Measurements from ENCODE around the gene INPP4A. TPM values are rescaled to one million over a fixed set of nuclear protein-coding genes. Genes with fewer than 3 reads are reported as not detected.
A peak's percentile ranks its signal among the peaks of the same experiment; 100 is the strongest.

Gene INPP4A
- total and polyA plus RNA-seq, 2 of the 13 experiments (the other 11 are each of a cell fraction or from before 2014, with no cell fraction given): 10.1 to 10.9 TPM

DNA sequence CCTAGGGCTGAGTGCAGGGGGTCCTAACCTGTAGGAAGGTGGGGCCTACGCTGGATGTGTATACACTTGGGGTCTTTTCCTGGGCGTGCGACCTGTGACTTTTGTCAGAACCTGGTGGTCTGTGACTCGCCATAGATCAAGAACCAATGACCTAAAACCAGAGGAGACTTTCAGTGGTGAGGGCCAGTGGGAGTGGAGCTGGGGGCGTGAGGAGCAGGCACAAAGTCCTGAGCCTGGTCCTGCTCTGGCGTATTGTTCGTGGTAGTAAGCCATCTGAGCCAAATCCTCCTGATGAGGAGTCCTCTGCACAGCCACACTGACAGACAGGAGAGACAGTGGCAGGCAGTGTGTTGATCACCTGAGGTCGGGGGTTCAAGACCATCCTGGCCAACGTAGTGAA, 8.9 kb downstream of the INPP4A start:
- no peak overlapping the region for H3K27ac ChIP-seq (ENCODE audit: extremely low read length, insufficient read depth, low read length)
- no peaks in the 10 kb centered on the region for H3K9me3 ChIP-seq (ENCODE audit: low read length)
- no TSS peak for BruUV-seq (replicated peaks)
- TF ChIP-seq NFKB2 (CRISPR knock-in tag; IDR thresholded peaks at IDR 0.05; ENCODE audit: borderline replicate concordance) (no peak), PAX8 (CRISPR knock-in tag; IDR thresholded peaks at IDR 0.05; ENCODE audit: borderline replicate concordance) (no peak)
- no peak for DNase-seq (ENCODE audit: low spot score)
- H2AFZ ChIP-seq (ENCODE audit: low read length): no peak overlapping the region
- ChIA-PET POLR2A (no interaction called here), CTCF (ENCODE audit: low intra/inter-chr PET ratio, low total read pairs) (no interaction called here)
- no peak overlapping the region for H3K4me3 ChIP-seq (replicated peaks in 1 of 3; ENCODE audit: insufficient read depth in 1 of 3, low read depth in 2 of 3, low read length in 3 of 3)
- no peaks in the 10 kb centered on the region for H3K27me3 ChIP-seq (ENCODE audit: control insufficient read depth in 1 of 2, insufficient read depth in 2 of 2, low read length in 2 of 2)
- no peak for ATAC-seq
- H3K4me2 ChIP-seq (ENCODE audit: low read depth, low read length): no peak overlapping the region
- H4K20me1 ChIP-seq (ENCODE audit: insufficient read depth, low read length): peaks cover 12% of the 10 kb centered on the region
- H3K4me1 ChIP-seq (ENCODE audit: insufficient read depth, low read length): peaks cover 33% of the 10 kb centered on the region
- in situ Hi-C loops (cut with HindIII; ENCODE audit: extremely low pct_ligation_motif_present, low pct_unique_long_range_greater_than_20kb): no loop called here
- 95% methylated on average over 9 of the region's 9 CpGs for WGBS (ENCODE audit: low lambda C conversion rate)
- intact Hi-C loops (cut with micrococcal nuclease; ENCODE audit: unreplicated experiment): no loop called here
- FAIRE-seq: no peak
- H3K9ac ChIP-seq (ENCODE audit: insufficient read depth, low read depth, low read length): no peak overlapping the region
- peaks cover 32% of the 10 kb centered on the region for H3K79me2 ChIP-seq (ENCODE audit: insufficient read depth, low read length)
- peaks cover 0 to 4% of the 10 kb centered on the region in 2 experiments; a peak in 4 of 5 replicates for H3K36me3 ChIP-seq (replicated peaks in 1 of 2; ENCODE audit: control insufficient read depth in 1 of 2, insufficient read depth in 2 of 2, low read length in 2 of 2)

DNA sequence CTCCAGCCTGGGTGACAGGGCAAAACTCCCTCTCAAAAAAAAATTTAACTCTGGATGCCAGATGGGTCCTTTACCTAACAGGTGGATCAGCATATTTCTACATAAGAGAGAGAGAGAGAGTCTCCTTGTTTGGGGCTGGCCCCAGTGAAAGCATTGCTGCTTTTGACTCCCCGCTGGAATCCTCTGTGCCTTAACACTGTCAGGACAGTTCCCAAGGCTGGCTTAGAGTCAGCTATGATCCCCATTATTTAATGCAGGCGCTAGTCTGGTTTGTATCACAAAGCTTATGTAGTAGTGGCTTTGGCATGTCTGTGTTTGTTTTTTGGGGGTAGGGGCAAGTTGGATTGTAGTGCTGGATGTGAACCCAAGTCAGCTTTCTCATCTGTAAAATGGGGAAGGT, 9.4 kb downstream of the INPP4A start:
- no peaks in the 10 kb centered on the region for H3K9me3 ChIP-seq (ENCODE audit: low read length)
- no TSS peak for BruUV-seq (replicated peaks)
- H3K27ac ChIP-seq (ENCODE audit: extremely low read length, insufficient read depth, low read length): no peak overlapping the region
- WGBS (ENCODE audit: low lambda C conversion rate): 83% methylated on average over 2 of the region's 2 CpGs
- H3K27me3 ChIP-seq (ENCODE audit: control insufficient read depth in 1 of 2, insufficient read depth in 2 of 2, low read length in 2 of 2): no peaks in the 10 kb centered on the region
- H3K9ac ChIP-seq (ENCODE audit: insufficient read depth, low read depth, low read length): no peak overlapping the region
- ChIA-PET POLR2A (no interaction called here), CTCF (ENCODE audit: low intra/inter-chr PET ratio, low total read pairs) (no interaction called here)
- peaks cover 0 to 5% of the 10 kb centered on the region in 2 experiments; a peak in 4 of 5 replicates for H3K36me3 ChIP-seq (replicated peaks in 1 of 2; ENCODE audit: control insufficient read depth in 1 of 2, insufficient read depth in 2 of 2, low read length in 2 of 2)
- peaks cover 28% of the 10 kb centered on the region for H3K4me1 ChIP-seq (ENCODE audit: insufficient read depth, low read length)
- no peak overlapping the region for H3K4me3 ChIP-seq (replicated peaks in 1 of 3; ENCODE audit: insufficient read depth in 1 of 3, low read depth in 2 of 3, low read length in 3 of 3)
- FAIRE-seq (no peak), DNase-seq (ENCODE audit: low spot score) (no peak), ATAC-seq (peak; percentile 20; the same call in 2 of the 3 replicates)
- H3K79me2 ChIP-seq (ENCODE audit: insufficient read depth, low read length): peaks cover 31% of the 10 kb centered on the region
- H3K4me2 ChIP-seq (ENCODE audit: low read depth, low read length): no peak overlapping the region
- TF ChIP-seq ZNF629 (CRISPR knock-in tag; conservative IDR thresholded peaks at IDR 0.05) (peak; percentile 67), ZNF251 (CRISPR knock-in tag; IDR thresholded peaks at IDR 0.05) (no peak)
- TF ChIP-seq, protein P1, sequence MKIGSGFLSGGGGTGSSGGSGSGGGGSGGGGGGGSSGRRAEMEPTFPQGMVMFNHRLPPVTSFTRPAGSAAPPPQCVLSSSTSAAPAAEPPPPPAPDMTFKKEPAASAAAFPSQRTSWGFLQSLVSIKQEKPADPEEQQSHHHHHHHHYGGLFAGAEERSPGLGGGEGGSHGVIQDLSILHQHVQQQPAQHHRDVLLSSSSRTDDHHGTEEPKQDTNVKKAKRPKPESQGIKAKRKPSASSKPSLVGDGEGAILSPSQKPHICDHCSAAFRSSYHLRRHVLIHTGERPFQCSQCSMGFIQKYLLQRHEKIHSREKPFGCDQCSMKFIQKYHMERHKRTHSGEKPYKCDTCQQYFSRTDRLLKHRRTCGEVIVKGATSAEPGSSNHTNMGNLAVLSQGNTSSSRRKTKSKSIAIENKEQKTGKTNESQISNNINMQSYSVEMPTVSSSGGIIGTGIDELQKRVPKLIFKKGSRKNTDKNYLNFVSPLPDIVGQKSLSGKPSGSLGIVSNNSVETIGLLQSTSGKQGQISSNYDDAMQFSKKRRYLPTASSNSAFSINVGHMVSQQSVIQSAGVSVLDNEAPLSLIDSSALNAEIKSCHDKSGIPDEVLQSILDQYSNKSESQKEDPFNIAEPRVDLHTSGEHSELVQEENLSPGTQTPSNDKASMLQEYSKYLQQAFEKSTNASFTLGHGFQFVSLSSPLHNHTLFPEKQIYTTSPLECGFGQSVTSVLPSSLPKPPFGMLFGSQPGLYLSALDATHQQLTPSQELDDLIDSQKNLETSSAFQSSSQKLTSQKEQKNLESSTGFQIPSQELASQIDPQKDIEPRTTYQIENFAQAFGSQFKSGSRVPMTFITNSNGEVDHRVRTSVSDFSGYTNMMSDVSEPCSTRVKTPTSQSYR (CRISPR knock-in tag; IDR thresholded peaks at IDR 0.05; ENCODE audit: borderline replicate concordance): peak; percentile 40; the same call in 1 of the 2 replicates
- intact Hi-C loops (cut with micrococcal nuclease; ENCODE audit: unreplicated experiment): no loop called here
- in situ Hi-C loops (cut with HindIII; ENCODE audit: extremely low pct_ligation_motif_present, low pct_unique_long_range_greater_than_20kb): no loop called here
- H2AFZ ChIP-seq (ENCODE audit: low read length): no peak overlapping the region
- peaks cover 8% of the 10 kb centered on the region for H4K20me1 ChIP-seq (ENCODE audit: insufficient read depth, low read length)
